Astrocyte of the cerebellum (primary cell): ENCODE results near the gene METTL24.
"Not testable (repeated sequence)": the region's sequence is repeated elsewhere in the genome, so short reads cannot be mapped to it uniquely, and the experiment has no call there.

Source experiments
- DNase-seq: peaks from one replicate; pipeline ENCODE4 v3.0.0-alpha.2; 2011; ENCODE audit warnings: low read depth
- H3K4me3 ChIP-seq: 2 replicates; pipeline ENCODE4 v1.5.1; 2011; ENCODE audit warnings: mild to moderate bottlenecking, low read depth, low read length, moderate library complexity
- CTCF ChIP-seq: IDR thresholded peaks from 2 replicates; pipeline ENCODE4 v1.5.1; 2012; ENCODE audit warnings: low read length, low read depth, moderate library complexity, mild to moderate bottlenecking; ENCODE audit errors: missing control alignments
- in situ Hi-C: cut with HindIII; loops from 2 replicates; pipeline ENCODE4 v1.10.0; 2017; ENCODE audit warnings: low sequenced_read_pairs

Gene METTL24

DNA sequence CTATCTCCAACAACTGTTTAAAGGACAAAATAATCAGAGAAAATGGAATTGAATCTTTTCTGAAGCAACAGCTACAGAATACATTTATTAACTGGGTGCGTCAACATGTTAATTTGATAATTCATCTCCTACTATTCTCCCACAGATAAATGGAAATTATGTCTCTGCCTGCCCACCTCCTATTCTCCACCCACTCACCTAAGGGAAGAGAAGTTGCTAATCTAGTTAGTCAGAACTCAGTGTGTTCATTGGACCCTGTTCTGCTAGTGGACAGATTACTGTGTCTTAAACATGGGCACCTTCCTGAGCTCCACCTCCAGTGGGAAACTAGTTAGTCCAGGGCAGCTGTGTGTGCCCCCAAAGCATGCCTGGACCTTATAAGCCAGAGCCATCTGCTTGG, 41.0 kb downstream of the METTL24 start:
- no peak overlapping the region for H3K4me3 ChIP-seq
- in situ Hi-C loops, result no loop called here
- no peak for TF ChIP-seq CTCF
- no peak for DNase-seq

- no peak for TF ChIP-seq CTCF
- no peak overlapping the region for H3K4me3 ChIP-seq
- DNase-seq, result no peak
- in situ Hi-C loops, result no loop called here
These were observed 42.2 kb downstream of the METTL24 start for GRCh38 chr6:110315869-110316398.

DNA sequence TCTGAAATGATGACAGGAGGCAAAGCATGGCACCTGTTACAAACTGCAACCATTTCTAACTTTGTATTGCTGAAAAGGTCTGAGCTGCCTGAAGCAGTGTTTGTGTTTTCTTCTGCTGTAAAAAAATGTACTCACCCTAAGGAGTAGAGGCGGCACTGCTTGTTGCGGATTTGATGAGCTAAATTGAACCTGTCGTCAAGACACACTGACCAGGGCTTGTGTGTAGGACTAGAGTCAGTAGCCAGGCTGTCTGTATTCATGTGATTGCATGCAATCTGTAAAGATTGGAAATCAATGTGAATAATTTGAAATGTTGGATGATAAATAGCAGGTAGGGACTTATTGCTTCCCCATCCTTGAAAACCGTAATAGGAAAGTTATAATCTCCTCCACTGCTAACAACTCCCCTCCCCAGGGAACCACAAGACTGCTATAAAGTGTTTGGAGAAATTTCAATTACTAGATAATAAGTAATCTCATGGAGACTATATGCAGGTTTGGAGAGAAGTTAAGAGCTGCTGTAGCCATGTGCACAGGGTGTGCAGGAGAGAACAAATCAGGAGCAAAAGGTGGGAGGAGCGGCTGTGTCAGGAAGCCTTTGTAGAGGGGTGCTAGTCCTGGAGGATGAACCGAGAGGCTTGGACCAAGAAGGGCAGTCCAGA, 42.8 kb downstream of the METTL24 start:
- in situ Hi-C loops, result no loop called here
- no peak for TF ChIP-seq CTCF
- no peak for DNase-seq
- no peak overlapping the region for H3K4me3 ChIP-seq

DNA sequence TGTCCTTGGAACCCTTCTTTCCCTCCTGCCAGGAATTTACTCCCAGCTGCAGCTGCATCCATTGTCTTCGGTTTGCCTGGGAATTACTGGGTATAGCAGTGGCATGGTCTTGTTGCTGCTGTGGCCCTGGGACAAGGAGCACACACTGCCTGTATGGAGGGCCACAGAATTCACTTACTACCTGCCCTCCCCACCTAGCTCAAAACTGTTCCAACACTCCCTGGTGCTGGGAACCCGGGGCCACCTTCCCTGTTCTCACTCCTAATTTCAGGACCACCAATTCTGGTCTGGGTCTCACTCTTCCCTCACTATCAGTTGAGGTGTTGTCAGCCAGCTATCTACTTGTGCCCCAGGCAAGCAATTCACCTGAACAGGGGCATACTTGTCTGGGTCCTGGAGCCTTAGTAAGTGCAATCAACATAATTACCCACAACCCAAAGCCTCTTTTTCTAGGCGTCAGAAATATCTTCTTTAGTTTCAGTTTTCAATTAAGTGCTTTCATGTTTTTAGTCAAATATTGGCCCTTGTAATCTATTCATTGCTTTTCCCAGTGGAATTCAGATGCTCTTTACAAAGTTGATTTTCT, 47.2 kb downstream of the METTL24 start:
- no peak for TF ChIP-seq CTCF
- in situ Hi-C loops, result no loop called here
- H3K4me3 ChIP-seq, result no peak overlapping the region
- DNase-seq, result no peak

DNA sequence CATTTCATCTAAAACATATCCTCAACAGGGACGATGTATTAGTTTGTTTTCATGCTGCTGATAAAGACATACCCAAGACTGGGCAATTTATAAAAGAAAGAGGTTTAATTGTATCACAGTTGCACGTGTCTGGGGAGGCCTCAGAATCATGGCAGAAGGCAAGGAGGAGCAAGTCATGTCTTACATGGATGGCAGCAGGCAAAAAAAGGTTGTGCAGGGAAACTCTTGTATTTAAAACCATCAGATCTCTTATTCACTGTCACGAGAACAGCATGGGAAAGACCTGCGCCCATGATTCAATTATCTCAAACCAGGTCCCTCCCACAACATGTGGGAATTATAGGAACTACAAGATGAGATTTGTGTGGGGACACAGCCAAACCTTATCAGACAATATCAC, 48.7 kb downstream of the METTL24 start:
- H3K4me3 ChIP-seq, DNase-seq, in situ Hi-C loops: not testable (repeated sequence)

- no peak for DNase-seq
- in situ Hi-C loops, result no loop called here
- no peak for TF ChIP-seq CTCF
- H3K4me3 ChIP-seq, result no peak overlapping the region
These were observed 50.8 kb downstream of the METTL24 start for GRCh38 chr6:110307368-110307767.

- in situ Hi-C loops, H3K4me3 ChIP-seq, DNase-seq: not testable (repeated sequence)
These were observed 52.3 kb downstream of the METTL24 start for GRCh38 chr6:110305832-110306231.

DNA sequence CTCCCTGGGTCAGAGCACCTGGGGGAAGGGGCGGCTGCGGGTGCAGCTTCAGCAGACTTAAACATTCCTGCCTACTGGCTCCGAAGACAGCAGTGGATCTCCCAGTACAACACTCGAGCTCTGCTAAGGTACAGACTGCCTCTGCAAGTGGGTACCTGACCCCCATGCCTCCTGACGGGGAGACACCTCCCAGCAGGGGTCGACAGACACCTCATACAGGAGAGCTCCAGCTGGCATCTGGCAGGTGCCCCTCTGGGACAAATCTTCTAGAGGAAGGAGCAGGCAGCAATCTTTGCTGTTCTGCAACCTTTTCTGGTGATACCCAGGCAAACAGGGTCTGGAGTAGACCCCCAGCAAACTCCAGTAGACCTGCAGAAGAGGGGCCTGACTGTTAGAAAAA, 54.5 kb downstream of the METTL24 start:
- H3K4me3 ChIP-seq, in situ Hi-C loops, DNase-seq: not testable (repeated sequence)
